Measurements from ENCODE around the gene LDB1. TPM values are rescaled to one million over a fixed set of nuclear protein-coding genes. Genes with fewer than 3 reads are reported as not detected.

Gene LDB1
- total and polyA plus RNA-seq, 10 of the 15 experiments (the other 5 are each of a cell fraction or from before 2014, with no cell fraction given): 1.7 to 71.5 (median 36.9) TPM

GRCh38 chr10:102132563-102133372, 12.6 kb upstream of the LDB1 start, which contains the start of gene PPRC1 (continued):
- TF ChIP-seq ZBTB40 (IDR thresholded peaks at IDR 0.05; ENCODE audit: borderline replicate concordance): peak; percentile 85
- TF ChIP-seq RAD21 (IDR thresholded peaks at IDR 0.05; ENCODE audit: insufficient read depth, low read depth, low read length): peak; percentile 69
- TF ChIP-seq MEF2B (IDR thresholded peaks at IDR 0.05; ENCODE audit: partially characterized antibody, poor library complexity, severe bottlenecking): no peak
- TF ChIP-seq JUND (IDR thresholded peaks at IDR 0.05; ENCODE audit: low read depth, low read length): 0 out of 2 replicates have a peak, but pooled peaks have one; percentile 5
- no peak for TF ChIP-seq CHD4 (IDR thresholded peaks at IDR 0.05)
- TF ChIP-seq POLR2AphosphoS5 (IDR thresholded peaks at IDR 0.05; ENCODE audit: low read length): peak; percentile 88
- peak; percentile 90 for TF ChIP-seq SMARCA5 (IDR thresholded peaks at IDR 0.05)
- no peak for TF ChIP-seq RCOR1 (conservative IDR thresholded peaks at IDR 0.05; ENCODE audit: low read depth, low read length)
- TF ChIP-seq SREBF1 (IDR thresholded peaks at IDR 0.05; ENCODE audit: low read length): peak; percentile 88
- TF ChIP-seq IRF4 (IDR thresholded peaks at IDR 0.05; ENCODE audit: low read depth, low read length): peak; percentile 60
- TF ChIP-seq TCF12 (IDR thresholded peaks at IDR 0.05; ENCODE audit: low read depth, low read length): no peak
- no peak; the same call in none of the 2 replicates for TF ChIP-seq MTA2 (IDR thresholded peaks at IDR 0.05; ENCODE audit: low read depth)
- peak; percentile 43; the same call in 1 of the 2 replicates for TF ChIP-seq ZBTB11 (CRISPR knock-in tag; IDR thresholded peaks at IDR 0.05)
- no peak for TF ChIP-seq SMAD1 (IDR thresholded peaks at IDR 0.05; ENCODE audit: low read depth, partially characterized antibody)
- TF ChIP-seq MLLT1 (IDR thresholded peaks at IDR 0.05): peak; percentile 21; the same call in 1 of the 2 replicates
- 0 out of 2 replicates have a peak, but pooled peaks have one; percentile 19 for TF ChIP-seq CBX5 (IDR thresholded peaks at IDR 0.05; ENCODE audit: low read depth)
- no peak; the same call in 1 of the 2 replicates for TF ChIP-seq RFX5 (IDR thresholded peaks at IDR 0.05; ENCODE audit: low read depth, low read length)
- TF ChIP-seq CEBPB (IDR thresholded peaks at IDR 0.05; ENCODE audit: borderline replicate concordance in 1 of 2, low read depth in 2 of 2, low read length in 2 of 2): no peak
- no peak for TF ChIP-seq MEF2A (IDR thresholded peaks at IDR 0.05; ENCODE audit: insufficient read depth, low read depth, low read length)
- TF ChIP-seq ZNF207 (IDR thresholded peaks at IDR 0.05; ENCODE audit: borderline replicate concordance): peak; percentile 83; the same call in 1 of the 2 replicates

All from GM12878 (cell line).